GM12891 (cell line): ENCODE data around the gene OR2T4.
A peak's percentile ranks its signal among the peaks of the same experiment; 100 is the strongest.

Source experiments
- DNase-seq: peaks from one replicate; pipeline ENCODE4 v3.0.0; 2011; ENCODE audit warnings: low spot score; ENCODE audit not compliant: insufficient read length
- FAIRE-seq: peaks from 2 replicates; lab custom pipeline; 2011; peaks lifted over from hg19 to GRCh38; lab: Jason Lieb, UNC
- PAX5 ChIP-seq: IDR thresholded peaks from 2 replicates; pipeline ENCODE4 v1.6.1; 2011; ENCODE audit warnings: low read length, moderate library complexity, mild to moderate bottlenecking; ENCODE audit not compliant: insufficient read depth, severe bottlenecking
- POLR2A ChIP-seq: IDR thresholded peaks from 2 replicates; pipeline ENCODE4 v1.6.1; 2011; ENCODE audit warnings: low read depth, low read length, control low read depth
- POLR2AphosphoS5 ChIP-seq: IDR thresholded peaks from 2 replicates; pipeline ENCODE4 v1.6.1; 2011; ENCODE audit warnings: low read depth, low read length, control low read depth
- POU2F2 ChIP-seq: IDR thresholded peaks from 2 replicates; pipeline ENCODE4 v1.6.1; 2011; ENCODE audit warnings: low read depth, mild to moderate bottlenecking, control low read depth, low read length, moderate library complexity
- SPI1 ChIP-seq: IDR thresholded peaks from 2 replicates; pipeline ENCODE4 v1.6.1; 2011; ENCODE audit warnings: low read depth, low read length, control low read depth
- TAF1 ChIP-seq: IDR thresholded peaks from 2 replicates; pipeline ENCODE4 v1.6.1; 2011; ENCODE audit warnings: low read depth, low read length, control low read depth

OR2T4 gene

DNA sequence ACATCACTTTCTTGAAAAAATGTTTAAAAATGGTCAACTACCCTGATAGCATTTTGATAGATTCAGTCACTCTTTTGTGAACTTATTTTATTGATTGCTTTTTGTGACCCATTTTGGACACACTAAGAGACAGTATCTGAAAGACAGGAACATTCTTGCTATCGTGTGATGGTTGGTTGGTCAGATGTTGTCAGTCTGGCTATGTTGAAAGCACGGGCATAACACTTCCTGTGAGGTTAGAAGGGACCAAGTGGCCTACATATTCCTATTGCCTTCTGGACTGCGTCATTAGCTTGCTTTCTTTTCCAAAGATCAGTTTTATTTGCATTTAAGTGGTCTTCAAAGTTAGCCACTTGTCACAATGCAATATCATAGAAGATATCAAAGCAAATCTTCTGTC lies 15.5 kb downstream of the OR2T4 start:
- no peak for DNase-seq
- TF ChIP-seq POLR2AphosphoS5 (no peak), PAX5 (no peak), POLR2A (no peak), SPI1 (no peak), POU2F2 (no peak), TAF1 (no peak)
- FAIRE-seq = no peak

- FAIRE-seq (no peak), DNase-seq (no peak)
- TF ChIP-seq POU2F2 = no peak
- no peak for TF ChIP-seq POLR2A
- TF ChIP-seq SPI1 = no peak
- no peak for TF ChIP-seq PAX5
- no peak for TF ChIP-seq POLR2AphosphoS5
- no peak for TF ChIP-seq TAF1
These were observed 19.4 kb downstream of the OR2T4 start for GRCh38 chr1:248380854-248381253.

- FAIRE-seq (no peak), DNase-seq (no peak)
- TF ChIP-seq TAF1 (no peak), POU2F2 (no peak), PAX5 (no peak), POLR2A (no peak), SPI1 (no peak), POLR2AphosphoS5 (no peak)
These were observed 27.0 kb downstream of the OR2T4 start for GRCh38 chr1:248388426-248388825.

DNA sequence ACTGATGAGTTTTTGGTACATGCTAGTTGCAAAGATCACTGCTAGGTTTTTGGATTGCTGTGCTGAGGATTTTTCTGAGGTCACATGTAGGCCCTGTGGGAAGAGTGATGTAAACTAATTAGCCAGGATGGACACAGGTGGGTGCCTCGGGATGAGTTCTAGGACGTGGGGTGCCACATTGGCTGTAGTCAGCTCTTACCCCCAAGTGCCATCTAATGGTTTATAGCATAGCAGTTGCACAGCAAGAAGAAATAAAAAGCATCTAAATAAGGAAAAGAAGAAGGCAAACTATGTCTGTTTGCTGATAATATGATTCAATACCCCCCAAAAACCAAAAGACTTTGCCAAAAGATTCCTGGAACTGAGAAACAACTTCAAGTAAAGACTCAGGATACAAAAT lies 31.6 kb downstream of the OR2T4 start:
- DNase-seq = no peak
- FAIRE-seq = no peak
- TF ChIP-seq POLR2AphosphoS5 (no peak), POU2F2 (no peak), PAX5 (no peak), TAF1 (no peak), SPI1 (no peak), POLR2A (no peak)

DNA sequence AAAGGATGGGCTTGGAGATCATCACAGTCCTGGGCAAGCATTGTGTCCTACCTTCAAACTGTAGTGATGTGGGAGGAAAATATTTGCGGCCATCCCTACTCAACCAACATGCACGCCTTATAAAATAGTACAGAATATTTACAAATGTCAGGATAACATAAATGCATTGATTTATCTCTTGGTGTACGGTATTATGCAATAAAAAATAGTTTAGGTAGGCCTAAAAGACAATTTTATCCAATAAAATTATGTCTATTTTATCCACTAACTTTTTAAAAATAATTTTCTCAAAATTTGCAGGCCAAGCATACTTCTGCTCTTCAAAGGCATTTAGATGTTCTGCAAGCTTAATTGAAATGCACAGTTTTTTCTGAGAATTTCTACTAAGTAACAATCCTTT lies 41.3 kb downstream of the OR2T4 start, which contains the start of gene OR2T1:
TSS of gene OR2T1 (plus strand) at position 301 of the 400 bp plus-strand sequence. CDS start 3,100 bp downstream, outside the sequence.
- TF ChIP-seq POLR2A (no peak), PAX5 (no peak), POLR2AphosphoS5 (no peak), TAF1 (no peak), SPI1 (no peak), POU2F2 (no peak)
- DNase-seq (no peak), FAIRE-seq (no peak)

GRCh38 chr1:248404024-248404423 lies 42.6 kb downstream of the OR2T4 start:
- no peak for TF ChIP-seq POLR2A
- TF ChIP-seq PAX5 = no peak
- no peak for TF ChIP-seq POLR2AphosphoS5
- TF ChIP-seq SPI1 = no peak
- TF ChIP-seq POU2F2 = no peak
- no peak for TF ChIP-seq TAF1
- DNase-seq = no peak
- peak; percentile 100 for FAIRE-seq

GRCh38 chr1:248406721-248407692 lies 45.5 kb downstream of the OR2T4 start:
- TF ChIP-seq POU2F2 (0 out of 2 replicates have a peak, but pooled peaks have one; percentile 19), POLR2A (no peak), SPI1 (no peak), TAF1 (no peak)
- peak; percentile 66 for FAIRE-seq
- no peak for DNase-seq
